Activated CD4-positive, alpha-beta T cell treated with anti-CD3 and anti-CD28 coated beads, Interleukin-2, Interleukin-6, amounts not matched to agents 100 ng/mL and 50 ng/mL, durations not matched to agents 16 hours and 8 hours (primary cell): Measurements from ENCODE around the gene ANKS1B.
"Not testable (repeated sequence)": the region's sequence is repeated elsewhere in the genome, so short reads cannot be mapped to it uniquely, and the experiment has no call there.

Experiments used
- DNase-seq: peaks from one replicate; pipeline ENCODE4 v3.0.0-alpha.2; 2020

ANKS1B gene

GRCh38 chr12:99859126-99859525 is 125.6 kb downstream of the ANKS1B start:
- no peak for DNase-seq

GRCh38 chr12:99852666-99853065 is 132.1 kb downstream of the ANKS1B start:
- no peak for DNase-seq

- DNase-seq: no peak
These were observed 136.8 kb downstream of the ANKS1B start for GRCh38 chr12:99847936-99848335.

- no peak for DNase-seq
These were observed 150.0 kb downstream of the ANKS1B start for GRCh38 chr12:99834710-99835109.

GRCh38 chr12:99833397-99833796 is 151.3 kb downstream of the ANKS1B start:
- no peak for DNase-seq

GRCh38 chr12:99824900-99825542 is 159.7 kb downstream of the ANKS1B start:
- no peak for DNase-seq

- no peak for DNase-seq
These were observed 162.5 kb downstream of the ANKS1B start for GRCh38 chr12:99822273-99822672.

GRCh38 chr12:99810718-99811593 is 173.8 kb downstream of the ANKS1B start:
- DNase-seq: no peak

- no peak for DNase-seq
These were observed 174.8 kb downstream of the ANKS1B start for GRCh38 chr12:99809909-99810308.

- DNase-seq: no peak
These were observed 178.4 kb downstream of the ANKS1B start for GRCh38 chr12:99806304-99806703.

- no peak for DNase-seq
These were observed 180.0 kb downstream of the ANKS1B start for GRCh38 chr12:99804715-99805114.

GRCh38 chr12:99800605-99801004 is 184.1 kb downstream of the ANKS1B start:
- DNase-seq: no peak

GRCh38 chr12:99797931-99798330 is 186.8 kb downstream of the ANKS1B start:
- DNase-seq: not testable (repeated sequence)

- DNase-seq: no peak
These were observed 201.3 kb downstream of the ANKS1B start for GRCh38 chr12:99783421-99783820.

GRCh38 chr12:99772274-99772673 is 212.5 kb downstream of the ANKS1B start:
- DNase-seq: no peak

- no peak for DNase-seq
These were observed 213.1 kb downstream of the ANKS1B start for GRCh38 chr12:99771659-99772058.

GRCh38 chr12:99769396-99769980 is 215.2 kb downstream of the ANKS1B start:
- DNase-seq: no peak

GRCh38 chr12:99768758-99769157 is 216.0 kb downstream of the ANKS1B start:
- DNase-seq: no peak

- DNase-seq: peak; percentile 1
These were observed 216.9 kb downstream of the ANKS1B start for GRCh38 chr12:99767809-99768208.

- DNase-seq: no peak
These were observed 218.3 kb downstream of the ANKS1B start for GRCh38 chr12:99766408-99766807.

- DNase-seq: no peak
These were observed 219.1 kb downstream of the ANKS1B start for GRCh38 chr12:99765469-99766114.

- no peak for DNase-seq
These were observed 225.3 kb downstream of the ANKS1B start for GRCh38 chr12:99759444-99759843.

- no peak for DNase-seq
These were observed 225.7 kb downstream of the ANKS1B start for GRCh38 chr12:99758997-99759396.
